WERI-Rb-1 (cell line): ENCODE data around the gene PRKAR1B.
A peak's percentile ranks its signal among the peaks of the same experiment; 100 is the strongest.

Source experiments
- DNase-seq: peaks from one replicate; pipeline ENCODE4 v3.0.0-alpha.2; 2020
- H3K27ac ChIP-seq: fragments of 250-450 bp; sonication (Bioruptor Pico); 2 replicates; pipeline ENCODE4 v1.5.1; 2020; ENCODE audit warnings: mild to moderate bottlenecking, moderate library complexity
- H3K27me3 ChIP-seq: fragments of 250-450 bp; sonication (Bioruptor Pico); 2 replicates; pipeline ENCODE4 v1.5.1; 2021; ENCODE audit warnings: mild to moderate bottlenecking, low read depth, moderate library complexity; ENCODE audit not compliant: insufficient read depth, severe bottlenecking
- H3K36me3 ChIP-seq: fragments of 250-450 bp; sonication (Bioruptor Pico); 2 replicates; pipeline ENCODE4 v1.5.1; 2020; ENCODE audit warnings: mild to moderate bottlenecking, moderate library complexity
- H3K4me3 ChIP-seq: 2 replicates; pipeline ENCODE4 v1.5.1; 2011; ENCODE audit warnings: low read depth, mild to moderate bottlenecking, control low read depth, low read length
- H3K9me3 ChIP-seq: fragments of 250-450 bp; sonication (Bioruptor Pico); 2 replicates; pipeline ENCODE4 v1.5.1; 2021; ENCODE audit warnings: mild to moderate bottlenecking, moderate library complexity; ENCODE audit not compliant: severe bottlenecking
- TF ChIP-seq, protein P1 (sequence below): IDR thresholded peaks from 2 replicates; pipeline ENCODE4 v1.5.1; 2011; ENCODE audit warnings: low read depth, mild to moderate bottlenecking, control low read depth, inconsistent platforms, low read length

Gene PRKAR1B

GRCh38 chr7:542131-542712 is 184.9 kb downstream of the PRKAR1B start:
- TF ChIP-seq, protein P1, sequence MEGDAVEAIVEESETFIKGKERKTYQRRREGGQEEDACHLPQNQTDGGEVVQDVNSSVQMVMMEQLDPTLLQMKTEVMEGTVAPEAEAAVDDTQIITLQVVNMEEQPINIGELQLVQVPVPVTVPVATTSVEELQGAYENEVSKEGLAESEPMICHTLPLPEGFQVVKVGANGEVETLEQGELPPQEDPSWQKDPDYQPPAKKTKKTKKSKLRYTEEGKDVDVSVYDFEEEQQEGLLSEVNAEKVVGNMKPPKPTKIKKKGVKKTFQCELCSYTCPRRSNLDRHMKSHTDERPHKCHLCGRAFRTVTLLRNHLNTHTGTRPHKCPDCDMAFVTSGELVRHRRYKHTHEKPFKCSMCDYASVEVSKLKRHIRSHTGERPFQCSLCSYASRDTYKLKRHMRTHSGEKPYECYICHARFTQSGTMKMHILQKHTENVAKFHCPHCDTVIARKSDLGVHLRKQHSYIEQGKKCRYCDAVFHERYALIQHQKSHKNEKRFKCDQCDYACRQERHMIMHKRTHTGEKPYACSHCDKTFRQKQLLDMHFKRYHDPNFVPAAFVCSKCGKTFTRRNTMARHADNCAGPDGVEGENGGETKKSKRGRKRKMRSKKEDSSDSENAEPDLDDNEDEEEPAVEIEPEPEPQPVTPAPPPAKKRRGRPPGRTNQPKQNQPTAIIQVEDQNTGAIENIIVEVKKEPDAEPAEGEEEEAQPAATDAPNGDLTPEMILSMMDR: no peak
- no peak overlapping the region for H3K4me3 ChIP-seq
- DNase-seq: no peak
- no peaks in the 10 kb centered on the region for H3K9me3 ChIP-seq
- no peaks in the 10 kb centered on the region for H3K27me3 ChIP-seq
- H3K36me3 ChIP-seq: no peaks in the 10 kb centered on the region
- no peak overlapping the region for H3K27ac ChIP-seq

GRCh38 chr7:541661-542060 is 185.4 kb downstream of the PRKAR1B start:
- no peaks in the 10 kb centered on the region for H3K36me3 ChIP-seq
- H3K4me3 ChIP-seq: no peak overlapping the region
- TF ChIP-seq, protein P1: no peak
- no peaks in the 10 kb centered on the region for H3K9me3 ChIP-seq
- DNase-seq: no peak
- H3K27ac ChIP-seq: no peak overlapping the region
- H3K27me3 ChIP-seq: no peaks in the 10 kb centered on the region

- DNase-seq: no peak
- Histone ChIP-seq H3K36me3 (no peaks in the 10 kb centered on the region), H3K27me3 (no peaks in the 10 kb centered on the region), H3K9me3 (no peaks in the 10 kb centered on the region), H3K4me3 (no peak overlapping the region), H3K27ac (no peak overlapping the region)
- TF ChIP-seq, protein P1: no peak
Observed at GRCh38 chr7:540997-541396, 186.1 kb downstream of the PRKAR1B start.

DNA sequence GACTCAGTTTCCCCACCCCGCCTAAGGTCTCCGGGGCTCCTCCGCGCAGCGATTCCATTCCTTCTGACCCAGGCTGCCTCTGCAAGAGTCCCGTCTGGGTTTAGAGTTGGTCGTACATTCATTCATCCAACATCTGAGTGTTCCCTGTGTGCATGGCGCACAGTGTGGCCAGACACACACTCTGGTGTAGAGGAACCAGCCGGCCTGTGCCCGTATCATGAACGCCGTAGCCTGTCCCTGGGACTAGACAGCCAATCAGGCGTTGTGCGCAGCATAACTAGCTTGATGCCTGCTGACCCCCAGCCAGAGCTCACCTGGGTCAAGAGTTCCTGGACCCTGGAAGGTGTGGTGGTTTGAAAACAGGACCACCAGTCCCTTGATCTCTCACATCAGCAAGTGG is 186.5 kb downstream of the PRKAR1B start:
- H3K27me3 ChIP-seq: no peaks in the 10 kb centered on the region
- TF ChIP-seq, protein P1: no peak
- no peak for DNase-seq
- H3K27ac ChIP-seq: no peak overlapping the region
- H3K4me3 ChIP-seq: no peak overlapping the region
- no peaks in the 10 kb centered on the region for H3K36me3 ChIP-seq
- no peaks in the 10 kb centered on the region for H3K9me3 ChIP-seq

GRCh38 chr7:539731-540411 is 187.2 kb downstream of the PRKAR1B start:
- no peak overlapping the region for H3K4me3 ChIP-seq
- H3K27ac ChIP-seq: peak overlapping the region; percentile 45; the same call in 1 of the 2 replicates
- H3K36me3 ChIP-seq: no peaks in the 10 kb centered on the region
- H3K9me3 ChIP-seq: no peaks in the 10 kb centered on the region
- TF ChIP-seq, protein P1: no peak
- H3K27me3 ChIP-seq: no peaks in the 10 kb centered on the region
- DNase-seq: peak; percentile 52
